ENCODE results near the gene PTHLH.

Gene PTHLH

GRCh38 chr12:27934276-27934675 lies 38.3 kb downstream of the PTHLH start:
- no peak for DNase-seq

DNA sequence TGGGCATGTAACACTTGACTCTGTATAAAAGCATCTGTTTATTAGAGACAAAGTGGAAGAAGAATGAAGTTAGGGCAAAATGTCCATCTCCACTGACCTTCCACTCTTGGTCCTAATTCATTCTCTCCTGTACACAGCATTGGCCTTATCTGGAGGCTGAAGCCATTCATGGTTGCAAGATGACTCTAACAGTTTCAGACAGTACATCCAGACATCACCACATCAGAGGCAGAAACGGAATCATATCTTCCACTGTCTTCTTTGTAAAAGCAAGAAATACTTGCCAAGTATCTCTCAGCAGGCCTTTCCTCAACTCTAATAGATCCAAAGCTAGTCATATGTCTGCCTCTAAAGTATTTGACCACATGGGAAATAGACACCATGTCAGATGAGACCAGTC lies 41.1 kb downstream of the PTHLH start:
- DNase-seq: no peak

DNA sequence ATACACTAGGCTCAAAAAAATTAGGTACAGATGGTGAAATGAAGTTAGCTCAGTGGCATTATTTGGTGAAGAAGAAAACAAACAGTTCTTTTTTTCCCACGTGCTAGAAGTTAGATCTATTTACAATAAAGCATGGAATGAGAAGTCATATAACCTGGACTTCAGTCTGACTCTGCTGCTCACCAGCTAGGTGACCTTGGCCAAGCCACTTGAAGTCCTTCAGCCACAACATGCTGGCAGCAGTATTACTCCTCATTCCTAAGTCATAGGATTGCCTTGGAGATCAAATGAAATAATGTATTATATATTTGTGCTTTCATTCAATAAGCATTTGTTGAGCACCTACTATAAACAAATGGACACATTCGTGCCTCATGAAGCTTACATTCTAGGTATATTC lies 45.2 kb downstream of the PTHLH start:
- DNase-seq: no peak

- DNase-seq: no peak
These were observed 48.0 kb downstream of the PTHLH start for GRCh38 chr12:27924350-27925135.

DNA sequence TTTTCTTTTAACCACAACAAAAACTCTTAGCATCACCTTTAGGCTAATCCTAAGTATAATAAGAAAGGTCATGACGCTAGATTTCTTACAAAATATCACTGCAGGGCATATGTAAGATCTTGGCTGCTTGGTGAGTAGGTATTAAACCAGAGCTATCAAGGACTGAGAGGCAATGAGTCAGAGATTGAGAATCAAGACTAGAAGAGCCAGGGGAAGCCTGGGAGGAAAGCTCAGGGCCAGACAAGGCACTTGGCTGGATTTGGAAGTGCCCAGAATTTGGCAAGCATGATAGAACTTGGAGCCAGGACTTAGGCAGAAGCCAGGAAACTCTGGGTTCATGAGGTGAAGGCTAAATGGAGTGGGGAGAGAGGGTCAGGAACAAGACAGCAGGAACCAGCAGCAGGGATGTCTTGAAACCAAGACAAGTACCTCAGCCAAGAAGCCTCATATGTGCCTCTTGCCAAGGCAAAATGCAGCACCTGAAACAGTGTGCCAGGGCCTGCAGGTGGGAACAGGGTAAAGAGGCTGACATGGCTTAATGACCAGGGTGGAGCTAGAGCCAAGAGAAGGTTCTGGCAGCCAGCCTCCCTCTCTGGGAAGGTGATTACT lies 49.9 kb downstream of the PTHLH start:
- DNase-seq: no peak

- no peak for DNase-seq
These were observed 52.8 kb downstream of the PTHLH start for GRCh38 chr12:27919671-27920235.

DNA sequence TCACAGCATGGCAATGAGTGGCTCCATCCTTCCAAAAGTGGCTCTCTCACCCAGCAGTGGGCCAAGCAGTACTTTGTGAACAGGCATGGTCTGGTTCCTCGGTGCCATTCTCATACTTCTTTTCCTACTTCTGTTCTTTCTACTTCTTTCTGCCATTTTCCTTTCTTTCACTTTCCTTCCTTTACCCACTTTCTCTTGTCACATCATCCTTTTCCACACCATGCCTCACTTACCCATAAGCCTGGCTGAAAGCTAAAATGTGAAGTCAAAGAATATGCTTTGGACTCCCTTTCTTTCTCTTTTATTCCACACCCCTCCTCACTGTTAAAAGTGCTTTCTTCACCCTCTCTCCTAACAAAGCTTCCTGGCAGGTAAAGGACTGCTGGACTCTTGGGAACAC lies 57.0 kb downstream of the PTHLH start:
- DNase-seq: no peak

DNA sequence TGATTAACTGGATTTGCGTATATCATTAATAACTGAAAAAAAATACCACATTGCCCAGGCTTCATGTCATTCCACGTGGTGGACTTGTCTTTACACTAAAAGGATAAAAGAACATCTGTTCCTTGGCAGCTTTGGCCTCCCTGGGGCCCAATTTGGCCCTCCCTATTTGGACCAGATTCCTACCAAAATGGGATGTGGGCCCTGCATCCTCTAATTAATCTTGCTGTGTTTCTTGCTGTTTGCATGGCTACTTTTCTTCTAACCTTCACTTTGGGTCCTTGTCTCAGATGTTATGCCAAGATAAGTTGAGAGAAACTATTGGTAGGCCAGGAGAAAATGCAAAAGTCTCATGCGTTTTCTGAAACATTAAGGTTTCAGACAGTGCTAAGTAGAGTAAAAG lies 57.5 kb downstream of the PTHLH start:
- DNase-seq: no peak

- DNase-seq: no peak
These were observed 58.4 kb downstream of the PTHLH start for GRCh38 chr12:27913999-27914614.

DNA sequence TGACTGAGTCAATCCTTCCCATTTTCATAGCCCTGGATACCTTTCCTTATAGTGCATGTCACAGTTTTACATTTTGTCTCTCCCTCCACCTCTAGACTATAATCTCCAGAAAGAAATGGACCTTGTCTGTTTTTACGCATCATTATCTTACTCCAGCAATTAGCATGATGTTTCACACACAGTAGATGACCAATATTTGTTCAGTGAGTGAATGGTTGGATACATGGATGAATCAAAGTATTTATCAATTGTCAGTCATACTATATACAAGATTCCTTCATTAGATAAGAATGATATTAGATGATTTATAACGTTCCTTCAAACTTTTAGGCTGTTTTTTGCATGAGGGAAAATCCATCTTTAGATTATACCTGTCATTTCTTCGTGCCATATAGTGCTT lies 61.1 kb downstream of the PTHLH start:
- DNase-seq: no peak

All from NCI-H2227 treated with DMSO at 0.1 percent for 48 hours (cell line).